ENCODE data around the gene ATP2A3. TPM values are rescaled to one million over a fixed set of nuclear protein-coding genes. Genes with fewer than 3 reads are reported as not detected.

ATP2A3 gene
- total RNA-seq, 2 donors from 2014 or later = 16.3 to 44.5 TPM

- TF ChIP-seq CTCF (IDR thresholded peaks at IDR 0.05) (no peak), POLR2AphosphoS5 (IDR thresholded peaks at IDR 0.05) (peak; percentile 86), POLR2A (IDR thresholded peaks at IDR 0.05) (no peak)
- no peaks in the 10 kb centered on the region for H3K36me3 ChIP-seq
- H3K4me3 ChIP-seq = no peak overlapping the region
- H3K4me1 ChIP-seq (replicated peaks) = peaks cover 11% of the 10 kb centered on the region
- WGBS = 25% methylated on average over 16 of the region's 17 CpGs
- intact Hi-C loops (cut with DNase I) = no loop called here
- H3K27ac ChIP-seq = peak overlapping the region; percentile 50 to 56
- no peaks in the 10 kb centered on the region for H3K9me3 ChIP-seq
- DNase-seq (ENCODE audit: low spot score) = peak; percentile 93
- no peaks in the 10 kb centered on the region for H3K27me3 ChIP-seq (replicated peaks; ENCODE audit: insufficient read depth)
Observed at GRCh38 chr17:3976675-3977171, 12.5 kb upstream of the ATP2A3 start.

GRCh38 chr17:3974980-3975379 is 10.7 kb upstream of the ATP2A3 start:
- DNase-seq (ENCODE audit: low spot score) = no peak
- H3K9me3 ChIP-seq = no peaks in the 10 kb centered on the region
- H3K27me3 ChIP-seq (replicated peaks; ENCODE audit: insufficient read depth) = no peaks in the 10 kb centered on the region
- H3K4me1 ChIP-seq (replicated peaks) = peaks cover 11% of the 10 kb centered on the region
- intact Hi-C loops (cut with DNase I) = no loop called here
- H3K27ac ChIP-seq = no peak overlapping the region
- no peak overlapping the region for H3K4me3 ChIP-seq
- TF ChIP-seq POLR2AphosphoS5 (IDR thresholded peaks at IDR 0.05) (no peak), CTCF (IDR thresholded peaks at IDR 0.05) (no peak), POLR2A (IDR thresholded peaks at IDR 0.05) (no peak)
- no peaks in the 10 kb centered on the region for H3K36me3 ChIP-seq
- 95% methylated on average over 9 of the region's 9 CpGs for WGBS

GRCh38 chr17:3974138-3974687 is 10.0 kb upstream of the ATP2A3 start:
- H3K9me3 ChIP-seq = no peaks in the 10 kb centered on the region
- no peaks in the 10 kb centered on the region for H3K27me3 ChIP-seq (replicated peaks; ENCODE audit: insufficient read depth)
- no peak overlapping the region for H3K27ac ChIP-seq
- H3K4me1 ChIP-seq (replicated peaks) = peaks cover 11% of the 10 kb centered on the region
- DNase-seq (ENCODE audit: low spot score) = no peak
- TF ChIP-seq POLR2A (IDR thresholded peaks at IDR 0.05) (no peak), CTCF (IDR thresholded peaks at IDR 0.05) (no peak), POLR2AphosphoS5 (IDR thresholded peaks at IDR 0.05) (no peak)
- H3K36me3 ChIP-seq = no peaks in the 10 kb centered on the region
- WGBS = 85% methylated on average over 15 of the region's 15 CpGs
- intact Hi-C loops (cut with DNase I) = no loop called here
- H3K4me3 ChIP-seq = no peak overlapping the region

GRCh38 chr17:3973495-3974137 is 9.4 kb upstream of the ATP2A3 start:
- intact Hi-C loops (cut with DNase I) = no loop called here
- H3K4me1 ChIP-seq (replicated peaks) = peaks cover 11% of the 10 kb centered on the region

More at GRCh38 chr17:3973495-3974137, 9.4 kb upstream of the ATP2A3 start:
- no peak for TF ChIP-seq POLR2AphosphoS5 (IDR thresholded peaks at IDR 0.05)
- no peak for TF ChIP-seq POLR2A (IDR thresholded peaks at IDR 0.05)
- TF ChIP-seq CTCF (IDR thresholded peaks at IDR 0.05) = no peak
- Histone ChIP-seq H3K27ac (no peak overlapping the region), H3K9me3 (no peaks in the 10 kb centered on the region), H3K27me3 (replicated peaks; ENCODE audit: insufficient read depth) (no peaks in the 10 kb centered on the region), H3K36me3 (no peaks in the 10 kb centered on the region), H3K4me3 (no peak overlapping the region)
- DNase-seq (ENCODE audit: low spot score) = no peak
- 82% methylated on average over 10 of the region's 10 CpGs for WGBS

Measured in prostate gland (tissue), 2 donors.